Suprapubic skin (tissue), 4 donors: ENCODE results near the gene MOCOS. TPM values are rescaled to one million over a fixed set of nuclear protein-coding genes. Genes with fewer than 3 reads are reported as not detected.

Source experiments
- DNase-seq, 2 donors: peaks; one replicate each; pipeline ENCODE4 v3.0.0-alpha.2; 2019; ENCODE audit warnings: low spot score in 2 of 2
- H3K27ac ChIP-seq: fragments of 200-600 bp; sonication (generic); one replicate; pipeline ENCODE4 v1.5.1; 2019
- H3K27me3 ChIP-seq: fragments of 200-600 bp; sonication (generic); one replicate; pipeline ENCODE4 v1.5.1; 2019
- H3K36me3 ChIP-seq: fragments of 200-600 bp; sonication (generic); one replicate; pipeline ENCODE4 v1.5.1; 2019
- H3K4me1 ChIP-seq: fragments of 200-600 bp; sonication (generic); one replicate; pipeline ENCODE4 v1.5.1; 2019
- H3K4me3 ChIP-seq: fragments of 200-600 bp; sonication (generic); one replicate; pipeline ENCODE4 v1.5.1; 2019; ENCODE audit warnings: mild to moderate bottlenecking
- H3K9me3 ChIP-seq: fragments of 200-600 bp; sonication (generic); one replicate; pipeline ENCODE4 v1.5.1; 2019
- EP300 ChIP-seq: sonication (generic); formaldehyde crosslinking; IDR thresholded peaks from one replicate; pipeline ENCODE4 v1.6.1; 2017; ENCODE audit warnings: antibody characterized with exemption
- POLR2A ChIP-seq, 2 donors: fragments of 450-650 bp; IDR thresholded peaks; one replicate each; pipeline ENCODE4 v1.6.1; 2017; ENCODE audit warnings: antibody characterized with exemption in 2 of 2, mild to moderate bottlenecking in 2 of 2, moderate library complexity in 2 of 2
- POLR2AphosphoS5 ChIP-seq, 3 donors: sonication (generic); formaldehyde crosslinking; IDR thresholded peaks; one replicate each; pipeline ENCODE4 v1.6.1; 2017; ENCODE audit warnings: antibody characterized with exemption in 3 of 3
- WGBS: methylation state at CpG from one replicate; pipeline ENCODE4 v1.1.5; 2018; 5-methylcytosine and 5-hydroxymethylcytosine counted together
- total RNA-seq, 4 donors: library from RNA; depleted of rRNA; stranded (reverse); fragments of >200 nt; gene quantifications; one replicate each; pipeline ENCODE4 v1.1.0, GENCODE V29; 2016
- TF ChIP-seq, protein P1 (sequence below), 2 donors: fragments of 200-600 bp in 1 of 2; fragments of 450-650 bp in 1 of 2; sonication (generic) in 1 of 2; IDR thresholded peaks; one replicate each; pipeline ENCODE4 v1.5.1; 2016 to 2019; ENCODE audit warnings: antibody characterized with exemption in 2 of 2, mild to moderate bottlenecking in 1 of 2, moderate library complexity in 1 of 2

Gene MOCOS
- total RNA-seq, 4 donors from 2014 or later: 4.6 to 9.2 (median 6.4) TPM

DNA sequence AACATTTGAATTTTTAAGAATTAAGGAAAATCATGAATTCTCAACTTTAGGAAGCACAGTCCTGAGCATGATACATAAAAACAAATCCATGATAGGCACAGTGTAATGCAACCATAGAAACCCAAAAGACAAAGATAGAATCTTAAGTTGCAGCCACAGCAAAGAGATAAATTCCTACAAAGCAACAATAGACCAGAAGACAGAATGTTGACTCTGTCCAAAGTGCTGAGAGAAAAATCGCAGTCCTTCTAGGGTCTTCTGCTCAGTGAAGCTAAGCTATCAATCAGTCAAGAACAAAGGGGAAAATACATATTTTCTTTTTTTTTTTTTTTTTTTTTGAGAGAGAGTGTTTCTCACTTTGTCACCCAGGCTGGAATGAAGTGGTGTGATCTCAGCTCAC, 88.3 kb downstream of the MOCOS start:
- no peak overlapping the region for H3K4me3 ChIP-seq
- no peaks in the 10 kb centered on the region for H3K27me3 ChIP-seq
- no peak overlapping the region for H3K27ac ChIP-seq
- no peaks in the 10 kb centered on the region for H3K36me3 ChIP-seq
- no peaks in the 10 kb centered on the region for H3K4me1 ChIP-seq
- TF ChIP-seq, protein P1, sequence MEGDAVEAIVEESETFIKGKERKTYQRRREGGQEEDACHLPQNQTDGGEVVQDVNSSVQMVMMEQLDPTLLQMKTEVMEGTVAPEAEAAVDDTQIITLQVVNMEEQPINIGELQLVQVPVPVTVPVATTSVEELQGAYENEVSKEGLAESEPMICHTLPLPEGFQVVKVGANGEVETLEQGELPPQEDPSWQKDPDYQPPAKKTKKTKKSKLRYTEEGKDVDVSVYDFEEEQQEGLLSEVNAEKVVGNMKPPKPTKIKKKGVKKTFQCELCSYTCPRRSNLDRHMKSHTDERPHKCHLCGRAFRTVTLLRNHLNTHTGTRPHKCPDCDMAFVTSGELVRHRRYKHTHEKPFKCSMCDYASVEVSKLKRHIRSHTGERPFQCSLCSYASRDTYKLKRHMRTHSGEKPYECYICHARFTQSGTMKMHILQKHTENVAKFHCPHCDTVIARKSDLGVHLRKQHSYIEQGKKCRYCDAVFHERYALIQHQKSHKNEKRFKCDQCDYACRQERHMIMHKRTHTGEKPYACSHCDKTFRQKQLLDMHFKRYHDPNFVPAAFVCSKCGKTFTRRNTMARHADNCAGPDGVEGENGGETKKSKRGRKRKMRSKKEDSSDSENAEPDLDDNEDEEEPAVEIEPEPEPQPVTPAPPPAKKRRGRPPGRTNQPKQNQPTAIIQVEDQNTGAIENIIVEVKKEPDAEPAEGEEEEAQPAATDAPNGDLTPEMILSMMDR (IDR thresholded peaks at IDR 0.05): no peak
- H3K9me3 ChIP-seq: no peaks in the 10 kb centered on the region
- no peak for DNase-seq
- WGBS: 85% methylated on average over 1 of the region's 1 CpG

DNA sequence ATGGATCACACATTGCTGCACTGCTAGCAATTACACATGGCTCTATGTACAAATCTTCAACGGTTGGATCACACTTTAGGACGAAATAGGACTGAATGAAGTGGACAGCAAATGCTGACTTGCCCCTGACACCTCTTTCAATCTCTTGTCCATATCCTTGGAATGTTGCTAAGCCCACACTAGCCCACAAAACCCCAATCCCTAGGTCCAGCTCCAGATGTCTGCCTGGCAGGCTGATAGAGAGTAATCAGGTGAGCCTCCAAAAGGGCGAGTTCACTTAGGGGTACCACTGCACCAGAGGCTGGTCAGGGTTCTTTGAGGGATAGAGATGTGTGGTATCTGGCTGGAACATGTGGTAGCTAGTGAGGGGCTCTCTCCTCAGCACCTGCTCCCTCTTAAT, 91.7 kb downstream of the MOCOS start:
- H3K27me3 ChIP-seq: no peaks in the 10 kb centered on the region
- H3K4me3 ChIP-seq: no peak overlapping the region
- TF ChIP-seq POLR2A (IDR thresholded peaks at IDR 0.05) (no peak), POLR2AphosphoS5 (IDR thresholded peaks at IDR 0.05) (no peak), EP300 (no peak)
- TF ChIP-seq, protein P1 (IDR thresholded peaks at IDR 0.05): no peak
- DNase-seq: no peak
- H3K36me3 ChIP-seq: no peaks in the 10 kb centered on the region
- WGBS: 80% methylated on average over 3 of the region's 3 CpGs
- no peaks in the 10 kb centered on the region for H3K4me1 ChIP-seq
- no peak overlapping the region for H3K27ac ChIP-seq
- H3K9me3 ChIP-seq: no peaks in the 10 kb centered on the region

DNA sequence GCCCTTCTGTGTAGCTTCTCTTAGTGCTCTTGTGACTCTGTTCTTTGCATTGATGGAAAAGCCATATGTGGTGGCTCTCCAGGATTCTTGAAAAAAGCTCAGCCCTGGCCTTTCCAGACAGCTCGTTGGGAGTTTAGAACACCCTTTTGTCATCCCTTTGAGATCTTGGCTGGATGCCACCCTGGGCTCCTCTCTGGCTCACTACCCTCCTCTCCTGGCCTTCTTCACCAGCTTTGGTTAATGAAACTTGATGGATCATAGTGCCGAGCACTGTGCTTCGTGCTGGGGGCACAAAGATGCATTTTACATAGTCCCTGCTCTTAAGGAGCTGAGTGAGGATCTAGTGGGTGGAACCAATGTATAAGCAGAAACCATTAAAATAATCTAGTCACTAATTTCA, 94.6 kb downstream of the MOCOS start:
- Histone ChIP-seq H3K4me1 (no peaks in the 10 kb centered on the region), H3K4me3 (no peak overlapping the region), H3K36me3 (no peaks in the 10 kb centered on the region), H3K27me3 (no peaks in the 10 kb centered on the region), H3K9me3 (no peaks in the 10 kb centered on the region), H3K27ac (no peak overlapping the region)
- TF ChIP-seq EP300 (no peak), POLR2A (IDR thresholded peaks at IDR 0.05) (no peak), POLR2AphosphoS5 (IDR thresholded peaks at IDR 0.05) (no peak)
- TF ChIP-seq, protein P1 (IDR thresholded peaks at IDR 0.05): no peak
- DNase-seq: no peak
- WGBS: 32% methylated on average over 3 of the region's 3 CpGs

DNA sequence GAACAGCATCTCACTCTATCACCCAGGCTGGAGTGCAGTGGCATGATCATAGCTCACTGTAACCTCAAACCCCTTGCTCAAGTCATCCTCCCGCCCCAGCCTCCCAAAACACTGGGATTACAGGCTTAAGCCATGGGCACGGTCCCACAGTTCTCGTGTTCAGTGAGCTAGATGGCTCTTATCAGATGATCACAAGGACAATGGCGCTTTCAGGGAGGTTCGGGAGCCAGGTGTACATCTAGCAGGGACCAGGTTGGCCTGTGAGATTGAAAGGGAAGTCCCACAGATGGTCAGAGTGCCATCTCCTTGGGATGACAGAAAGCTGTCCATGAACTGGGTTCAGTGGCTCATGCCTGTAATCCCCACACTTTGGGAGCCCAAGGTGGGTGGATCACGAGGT, 96.2 kb downstream of the MOCOS start:
- Histone ChIP-seq H3K27ac (no peak overlapping the region), H3K4me1 (no peaks in the 10 kb centered on the region), H3K27me3 (no peaks in the 10 kb centered on the region), H3K36me3 (no peaks in the 10 kb centered on the region), H3K4me3 (no peak overlapping the region), H3K9me3 (no peaks in the 10 kb centered on the region)
- DNase-seq: no peak
- 89% methylated on average over 6 of the region's 6 CpGs for WGBS
- TF ChIP-seq POLR2AphosphoS5 (IDR thresholded peaks at IDR 0.05): no peak
- TF ChIP-seq POLR2A (IDR thresholded peaks at IDR 0.05): no peak
- TF ChIP-seq EP300: no peak
- TF ChIP-seq, protein P1 (IDR thresholded peaks at IDR 0.05): no peak

DNA sequence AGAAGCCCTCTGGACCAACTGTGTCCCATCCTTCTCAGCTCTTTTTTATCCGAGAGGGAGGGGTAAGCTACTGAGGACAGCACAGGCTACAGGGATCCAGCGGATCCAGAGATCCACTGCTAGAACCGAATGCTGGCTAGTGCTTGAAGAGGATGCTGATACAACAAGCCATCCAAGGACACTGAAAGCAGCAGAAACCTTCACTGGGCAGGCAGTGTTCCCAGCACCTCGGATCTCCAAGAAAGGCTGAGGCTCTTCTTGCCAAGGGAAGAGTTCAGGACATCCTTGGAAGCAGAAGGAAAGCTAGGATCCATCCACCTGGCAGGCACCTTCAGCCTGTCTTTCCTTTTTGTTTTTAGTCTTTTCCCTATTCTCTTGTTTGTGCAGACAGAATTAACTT, 97.0 kb downstream of the MOCOS start:
- Histone ChIP-seq H3K4me3 (no peak overlapping the region), H3K4me1 (no peaks in the 10 kb centered on the region), H3K27me3 (no peaks in the 10 kb centered on the region), H3K36me3 (no peaks in the 10 kb centered on the region), H3K27ac (no peak overlapping the region), H3K9me3 (no peaks in the 10 kb centered on the region)
- TF ChIP-seq, protein P1 (IDR thresholded peaks at IDR 0.05): no peak
- TF ChIP-seq POLR2AphosphoS5 (IDR thresholded peaks at IDR 0.05) (no peak), POLR2A (IDR thresholded peaks at IDR 0.05) (no peak), EP300 (no peak)
- DNase-seq: no peak
- 57% methylated on average over 4 of the region's 4 CpGs for WGBS
